GM21423 (cell line): ENCODE data around the gene LRP10.
A peak's percentile ranks its signal among the peaks of the same experiment; 100 is the strongest.
"Not testable (repeated sequence)": the region's sequence is repeated elsewhere in the genome, so short reads cannot be mapped to it uniquely, and the experiment has no call there.

Experiments
- ATAC-seq: cut with Tn5 transposase; IDR thresholded peaks from one replicate; pipeline ENCODE4 v1.9.1; 2021; ENCODE audit warnings: mild to moderate bottlenecking, moderate library complexity; ENCODE audit not compliant: unreplicated experiment

The LRP10 gene

GRCh38 chr14:22860377-22860776 is 11.2 kb upstream of the LRP10 start:
- not testable (repeated sequence) for ATAC-seq

- no peak for ATAC-seq
Observed at GRCh38 chr14:22861651-22862050, 9.9 kb upstream of the LRP10 start.

GRCh38 chr14:22864979-22865378 is 6.6 kb upstream of the LRP10 start:
- ATAC-seq = no peak

- ATAC-seq = no peak
Observed at GRCh38 chr14:22865424-22866405, 5.8 kb upstream of the LRP10 start.

GRCh38 chr14:22866874-22867273 is 4.7 kb upstream of the LRP10 start:
- ATAC-seq = no peak

GRCh38 chr14:22870811-22871223 is 723 bp upstream of the LRP10 start:
- peak; percentile 24 for ATAC-seq

- ATAC-seq = peak; percentile 14
Observed at GRCh38 chr14:22872033-22872832, 693 bp downstream of the LRP10 start.

- no peak for ATAC-seq
Observed at GRCh38 chr14:22872833-22873520, 1.4 kb downstream of the LRP10 start.

- no peak for ATAC-seq
Observed at GRCh38 chr14:22875003-22875747, 3.6 kb downstream of the LRP10 start.

GRCh38 chr14:22875748-22876319 is 4.3 kb downstream of the LRP10 start:
- ATAC-seq = no peak

GRCh38 chr14:22877000-22877501 is 5.5 kb downstream of the LRP10 start:
- ATAC-seq = no peak

GRCh38 chr14:22878271-22879246 is 7.0 kb downstream of the LRP10 start:
- no peak for ATAC-seq

GRCh38 chr14:22882064-22882463 is 10.5 kb downstream of the LRP10 start:
- no peak for ATAC-seq

GRCh38 chr14:22882529-22883172 is 11.1 kb downstream of the LRP10 start:
- ATAC-seq = no peak

GRCh38 chr14:22883173-22883976 is 11.8 kb downstream of the LRP10 start, which contains the start of gene REM2:
REM2 (plus strand) TSS chr14:22883222; CDS start chr14:22883288, 66 bp downstream.
- ATAC-seq = no peak

GRCh38 chr14:22884076-22884737 is 12.7 kb downstream of the LRP10 start:
- ATAC-seq = no peak
